Measurements from ENCODE around the gene RPS17.

RPS17 gene

DNA sequence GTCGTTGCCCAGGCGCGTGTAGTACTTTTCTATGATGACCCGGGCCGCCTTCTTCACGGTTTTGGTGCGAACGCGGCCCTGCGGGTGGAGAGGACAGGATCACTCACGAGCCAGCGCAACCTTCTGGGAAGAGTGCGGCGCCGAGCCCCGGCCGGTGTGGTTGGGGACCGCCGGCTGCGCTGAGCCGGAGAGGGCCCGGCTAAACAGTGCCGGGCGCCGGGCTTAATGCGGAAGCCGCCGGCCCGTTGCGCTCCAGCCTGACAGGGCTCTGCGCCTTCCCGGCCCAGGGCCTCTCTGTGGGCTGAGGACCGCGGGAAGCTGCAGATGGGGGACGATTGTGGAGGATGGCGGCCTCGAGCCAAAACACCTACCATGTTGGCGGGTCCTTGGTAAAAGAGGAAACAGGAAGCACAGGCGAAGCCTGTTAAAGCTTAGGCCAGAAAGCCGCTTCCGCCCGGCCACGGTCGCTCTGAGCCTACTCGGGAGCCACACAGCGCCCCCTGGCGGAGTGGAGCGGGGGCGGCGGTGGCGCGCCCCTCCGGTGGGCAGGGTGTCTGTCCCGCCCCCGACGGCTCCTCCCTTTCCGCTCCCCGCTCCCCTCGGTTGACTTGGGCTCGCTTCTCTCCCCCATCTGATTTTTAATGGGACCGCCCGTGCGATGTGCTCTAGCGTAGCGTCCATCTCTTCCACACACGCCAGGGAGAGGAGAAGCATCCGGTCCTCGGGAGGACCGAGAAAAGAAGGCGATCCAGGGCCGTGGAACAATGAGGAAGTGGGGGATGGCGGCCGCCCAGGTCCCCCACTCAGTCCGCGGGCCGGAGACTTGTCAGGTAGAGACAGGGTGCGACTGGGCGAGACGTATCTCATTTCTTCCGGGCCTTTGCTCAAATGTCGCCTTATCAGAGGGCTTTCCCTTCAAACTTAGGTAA, at the start of gene RPS17:
Gene RPS17 (minus strand): TSS at position 403 of the 929 bp plus-strand sequence. CDS start 29 bp downstream, at position 374.
- DNase-seq (ENCODE audit: low read depth in 2 of 2), result peak; percentile 97 to 99

DNA sequence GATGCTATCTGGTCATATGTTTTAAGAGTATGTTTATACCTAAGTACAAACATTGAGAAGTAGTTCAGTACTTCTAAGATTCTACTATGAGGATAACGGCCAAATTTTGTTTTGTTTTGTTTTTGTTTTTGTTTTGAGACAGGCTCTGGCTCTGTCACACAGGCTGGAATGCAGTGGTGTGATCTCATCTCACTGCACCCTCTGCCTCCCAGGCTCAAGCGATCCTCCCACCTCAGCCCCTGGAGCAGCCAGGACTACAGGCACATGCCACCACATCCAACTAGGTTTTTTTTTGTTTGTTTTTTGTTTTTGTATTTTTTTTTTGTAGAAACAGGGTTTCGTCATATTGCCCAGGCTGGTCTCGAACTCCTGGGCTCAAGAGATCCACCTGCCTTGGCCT, 47.5 kb upstream of the RPS17 start:
- no peak for DNase-seq (ENCODE audit: low read depth in 2 of 2)

GRCh38 chr15:82585072-82585471, 44.8 kb upstream of the RPS17 start:
- DNase-seq (ENCODE audit: low read depth in 2 of 2), result no peak

DNA sequence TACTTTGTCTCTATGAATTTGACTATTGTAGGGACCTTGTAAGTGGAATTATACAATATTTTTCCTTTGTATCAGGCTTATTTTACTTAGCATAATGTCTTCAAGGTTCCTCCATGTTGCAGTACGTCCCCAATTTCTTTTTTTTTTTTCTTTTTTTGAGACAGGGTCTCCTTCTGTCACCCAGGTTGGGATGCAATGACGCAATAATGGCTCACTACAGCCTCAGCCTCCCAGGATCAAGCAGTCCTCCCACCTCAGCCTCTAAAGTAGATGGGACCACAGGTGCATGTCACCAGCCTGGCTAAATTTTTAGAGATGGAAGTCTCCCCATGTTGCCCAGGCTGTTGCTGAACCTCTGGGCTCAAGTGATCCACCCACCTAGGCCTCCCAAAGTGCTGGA, 40.5 kb upstream of the RPS17 start:
- no peak for DNase-seq (ENCODE audit: low read depth in 2 of 2)

- DNase-seq (ENCODE audit: low read depth in 2 of 2), result no peak
Measured at GRCh38 chr15:82575335-82575734, 35.1 kb upstream of the RPS17 start.

DNA sequence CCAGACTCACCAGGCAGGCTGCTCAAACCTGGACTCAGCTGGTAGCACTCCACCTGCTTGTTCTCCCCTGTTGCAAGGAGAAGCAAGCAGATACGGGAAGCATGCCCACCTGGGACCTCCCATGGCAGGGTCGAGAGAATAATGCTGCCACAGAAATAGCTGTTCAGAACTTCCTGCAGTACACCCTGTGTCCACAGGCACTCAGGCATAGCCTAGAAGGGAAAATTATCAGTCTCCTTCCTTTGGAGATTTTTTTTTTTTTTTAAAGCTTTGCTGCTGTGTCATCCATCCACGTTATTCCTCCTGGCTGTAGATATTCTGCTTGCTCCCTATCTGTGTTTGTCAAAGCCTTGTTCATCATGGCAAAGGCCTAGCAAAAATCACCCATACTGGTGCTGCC, 32.7 kb upstream of the RPS17 start:
- no peak for DNase-seq (ENCODE audit: low read depth in 2 of 2)

GRCh38 chr15:82572311-82572710, 32.1 kb upstream of the RPS17 start:
- no peak for DNase-seq (ENCODE audit: low read depth in 2 of 2)

GRCh38 chr15:82571722-82572222, 31.5 kb upstream of the RPS17 start:
- no peak for DNase-seq (ENCODE audit: low read depth in 2 of 2)

GRCh38 chr15:82570721-82571508, 30.7 kb upstream of the RPS17 start:
- no peak for DNase-seq (ENCODE audit: low read depth in 2 of 2)

GRCh38 chr15:82569834-82570233, 29.6 kb upstream of the RPS17 start:
- no peak for DNase-seq (ENCODE audit: low read depth in 2 of 2)

- no peak for DNase-seq (ENCODE audit: low read depth in 2 of 2)
Measured at GRCh38 chr15:82568986-82569385, 28.7 kb upstream of the RPS17 start.

- DNase-seq (ENCODE audit: low read depth in 2 of 2), result no peak
Measured at GRCh38 chr15:82567661-82568060, 27.4 kb upstream of the RPS17 start.

DNA sequence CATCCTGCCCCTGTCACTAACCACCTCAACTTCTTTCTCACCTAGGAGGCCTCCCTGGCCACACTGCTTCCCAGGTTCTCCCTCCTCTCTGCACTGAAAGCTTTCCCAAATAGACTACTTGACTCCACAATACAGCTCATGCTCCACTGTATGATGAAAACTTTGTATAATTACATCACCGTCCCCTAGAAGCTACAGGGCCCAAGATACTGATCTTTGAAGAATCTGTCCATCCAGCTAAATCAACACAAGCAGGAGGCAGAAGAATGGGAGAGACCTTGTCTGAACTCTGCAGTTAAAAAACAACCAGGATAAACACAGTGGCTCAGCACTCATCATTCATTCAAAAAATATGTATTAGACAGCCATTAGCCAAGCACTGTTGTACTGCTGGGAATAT, 26.4 kb upstream of the RPS17 start:
- DNase-seq (ENCODE audit: low read depth in 2 of 2), result no peak

DNA sequence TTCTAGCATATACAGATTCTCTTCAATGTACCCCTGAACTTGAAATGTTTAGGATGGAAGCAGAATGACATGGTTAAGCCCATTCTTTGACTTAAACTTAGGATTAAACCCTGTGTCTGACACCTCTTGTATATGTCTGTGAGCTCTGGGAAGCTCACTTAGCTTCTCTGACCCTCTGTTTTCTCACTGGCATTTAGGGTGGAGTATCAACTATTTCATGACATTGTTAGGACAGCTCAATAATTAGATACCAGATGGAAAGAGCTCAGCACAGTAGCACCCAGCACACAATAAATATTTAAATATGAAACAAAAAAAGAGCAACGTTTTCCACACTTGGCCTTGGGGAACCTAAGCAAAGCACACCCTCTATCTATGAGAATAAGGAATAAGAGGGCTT, 18.2 kb upstream of the RPS17 start:
- no peak for DNase-seq (ENCODE audit: low read depth in 2 of 2)

DNA sequence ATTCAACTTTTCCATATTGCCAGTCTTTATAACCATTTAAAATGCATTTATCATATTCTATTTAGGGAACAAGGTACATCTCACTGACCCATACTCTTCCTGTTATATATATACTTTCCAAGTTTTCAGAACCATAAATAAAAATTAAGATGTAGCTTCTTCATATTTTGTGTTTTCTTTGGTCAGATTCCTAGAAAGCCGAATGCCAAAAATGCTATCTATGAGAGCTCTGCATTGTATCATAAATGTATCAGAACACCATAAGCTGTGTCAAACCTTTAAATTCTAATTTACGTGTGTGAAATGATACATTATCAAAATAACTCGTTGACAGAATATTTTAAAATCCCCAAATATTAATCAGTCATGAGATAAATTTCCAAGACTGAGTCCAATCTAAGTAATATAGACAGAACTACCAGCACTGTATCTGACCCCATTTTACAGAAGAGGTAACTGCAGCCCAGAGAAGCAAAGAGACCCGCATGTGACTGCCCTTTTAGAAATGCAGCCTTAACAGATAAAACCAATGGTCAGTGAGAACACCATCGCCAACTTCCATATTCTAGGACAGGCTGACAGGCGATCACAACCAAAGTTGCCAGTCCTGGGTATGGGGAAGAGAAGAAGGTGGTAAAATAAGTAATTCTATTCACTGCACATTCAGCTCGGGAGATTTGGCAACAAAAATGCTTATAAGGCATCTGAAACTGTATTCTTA, 16.2 kb upstream of the RPS17 start:
- no peak for DNase-seq (ENCODE audit: low read depth in 2 of 2)

- no peak for DNase-seq (ENCODE audit: low read depth in 2 of 2)
Measured at GRCh38 chr15:82554849-82555248, 14.6 kb upstream of the RPS17 start.

- no peak for DNase-seq (ENCODE audit: low read depth in 2 of 2)
Measured at GRCh38 chr15:82554351-82554750, 14.1 kb upstream of the RPS17 start.

GRCh38 chr15:82553846-82554245, 13.6 kb upstream of the RPS17 start:
- DNase-seq (ENCODE audit: low read depth in 2 of 2), result no peak

GRCh38 chr15:82552861-82553260, 12.6 kb upstream of the RPS17 start:
- no peak for DNase-seq (ENCODE audit: low read depth in 2 of 2)

DNA sequence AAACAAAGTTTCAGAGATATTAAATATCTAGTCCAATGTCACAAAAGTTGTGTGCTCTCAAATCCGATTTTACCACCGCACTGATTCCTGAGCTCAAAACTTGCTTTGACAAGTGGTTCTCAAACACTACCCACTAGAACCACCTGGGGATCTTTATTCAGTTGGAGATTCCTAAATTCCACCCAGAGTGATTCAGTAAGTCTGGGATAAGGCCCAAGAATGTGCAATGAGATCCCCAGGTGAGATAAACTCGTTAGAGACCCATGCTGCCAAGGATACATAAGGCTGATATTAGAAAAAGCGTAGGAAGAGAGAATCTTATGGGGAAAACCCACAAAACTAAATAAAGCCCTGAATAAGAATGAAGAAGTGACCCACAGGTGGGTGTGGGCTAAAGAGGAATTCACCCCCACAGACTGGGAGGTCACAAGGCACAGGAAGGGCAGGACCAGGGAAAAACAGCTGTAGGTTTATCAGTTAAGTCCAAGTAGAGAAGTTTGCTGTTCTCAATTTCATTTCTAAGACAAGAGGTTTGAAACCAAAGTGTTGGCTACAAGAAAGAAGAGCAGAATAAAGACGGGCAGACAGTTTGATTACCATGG, 11.5 kb upstream of the RPS17 start:
- no peak for DNase-seq (ENCODE audit: low read depth in 2 of 2)

- no peak for DNase-seq (ENCODE audit: low read depth in 2 of 2)
Measured at GRCh38 chr15:82549199-82549665, 9.0 kb upstream of the RPS17 start.
